Activated CD4-positive, alpha-beta T cell treated with anti-CD3 and anti-CD28 coated beads for 24 hours (primary cell): Measurements from ENCODE around the gene SEPTIN1.
A peak's percentile ranks its signal among the peaks of the same experiment; 100 is the strongest.
"Not testable (repeated sequence)": the region's sequence is repeated elsewhere in the genome, so short reads cannot be mapped to it uniquely, and the experiment has no call there.

Experiments used
- DNase-seq, 2 donors: peaks; one replicate each; pipeline ENCODE4 v3.0.0-alpha.2; 2020; ENCODE audit warnings: low read depth in 2 of 2

SEPTIN1 gene

DNA sequence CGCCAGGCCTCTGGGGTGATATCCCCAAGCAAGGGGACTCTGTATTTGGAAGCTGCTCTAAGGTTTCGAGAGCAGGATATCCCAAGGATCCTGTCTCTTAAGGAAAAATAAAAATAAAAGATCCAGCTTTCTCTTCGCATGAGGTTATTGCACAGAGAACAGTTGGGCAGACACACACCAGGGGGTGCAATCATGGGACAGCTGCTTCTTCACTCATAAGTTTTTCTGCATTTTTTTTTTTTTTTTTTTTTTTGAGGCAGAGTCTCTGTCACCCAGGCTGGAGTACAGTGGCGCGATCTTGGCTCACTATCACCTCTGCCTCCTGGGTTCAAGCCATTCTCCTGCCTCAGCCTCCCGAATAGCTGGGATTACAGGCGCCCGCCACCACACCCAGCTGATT is 40.4 kb downstream of the SEPTIN1 start:
- not testable (repeated sequence) for DNase-seq

DNA sequence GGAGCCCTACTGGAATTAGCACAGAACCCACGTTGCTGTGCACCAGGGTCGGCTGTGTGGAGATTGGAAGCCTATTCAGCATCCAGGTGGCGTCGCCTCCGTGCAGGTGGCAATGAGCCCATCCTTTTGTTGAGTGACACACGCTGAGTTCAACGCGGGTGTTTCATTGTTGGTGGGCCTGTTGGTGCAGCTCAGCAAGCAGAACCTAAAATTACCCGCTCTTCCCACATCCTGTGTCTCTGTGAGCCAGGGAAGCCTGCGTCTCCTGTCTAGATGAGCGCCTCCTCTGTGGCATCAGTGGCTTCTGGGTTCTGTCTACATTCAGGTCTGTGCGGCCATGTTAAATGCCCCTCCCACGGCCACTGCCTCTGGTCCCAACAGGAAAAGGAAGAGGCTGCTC is 41.7 kb downstream of the SEPTIN1 start:
- DNase-seq, result no peak

DNA sequence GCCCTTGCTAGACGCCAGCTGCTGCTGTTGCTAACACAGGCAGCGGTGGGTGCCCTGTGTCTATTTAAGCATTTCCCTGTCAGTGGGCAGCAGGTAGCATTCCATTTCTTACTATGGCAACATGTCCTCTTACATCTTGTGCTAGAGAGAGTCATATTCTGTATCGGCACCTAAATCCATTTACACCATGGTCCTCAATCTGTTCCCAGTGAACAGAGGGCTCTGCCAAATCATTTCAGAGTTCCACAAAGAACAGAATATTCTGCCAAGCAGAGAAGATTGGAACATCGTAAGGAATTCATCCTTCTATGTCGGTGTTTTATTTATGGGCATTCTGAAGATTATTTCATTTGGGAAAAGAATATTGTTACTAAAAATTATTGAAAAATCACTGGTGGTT is 43.6 kb downstream of the SEPTIN1 start:
- DNase-seq, result not testable (repeated sequence)

DNA sequence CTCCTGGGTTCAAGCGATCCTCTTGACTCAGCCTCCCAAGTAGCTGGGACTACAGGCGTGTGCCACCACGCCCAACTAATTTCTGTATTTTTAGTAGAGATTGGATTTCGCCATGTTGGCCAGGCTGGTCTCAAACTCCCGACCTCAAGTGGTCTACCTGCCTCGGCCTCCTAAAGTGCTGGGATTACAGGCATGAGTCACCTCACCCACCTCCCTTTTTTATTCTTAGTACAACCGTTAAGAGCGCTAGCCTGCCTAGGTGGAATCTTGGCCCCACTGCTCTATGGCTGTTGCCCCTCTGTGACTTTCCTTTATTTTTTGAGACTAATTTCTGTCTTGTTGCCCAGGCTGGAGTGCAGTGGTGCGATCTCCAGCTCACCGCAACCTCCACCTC is 44.4 kb downstream of the SEPTIN1 start:
- DNase-seq, result not testable (repeated sequence)

DNA sequence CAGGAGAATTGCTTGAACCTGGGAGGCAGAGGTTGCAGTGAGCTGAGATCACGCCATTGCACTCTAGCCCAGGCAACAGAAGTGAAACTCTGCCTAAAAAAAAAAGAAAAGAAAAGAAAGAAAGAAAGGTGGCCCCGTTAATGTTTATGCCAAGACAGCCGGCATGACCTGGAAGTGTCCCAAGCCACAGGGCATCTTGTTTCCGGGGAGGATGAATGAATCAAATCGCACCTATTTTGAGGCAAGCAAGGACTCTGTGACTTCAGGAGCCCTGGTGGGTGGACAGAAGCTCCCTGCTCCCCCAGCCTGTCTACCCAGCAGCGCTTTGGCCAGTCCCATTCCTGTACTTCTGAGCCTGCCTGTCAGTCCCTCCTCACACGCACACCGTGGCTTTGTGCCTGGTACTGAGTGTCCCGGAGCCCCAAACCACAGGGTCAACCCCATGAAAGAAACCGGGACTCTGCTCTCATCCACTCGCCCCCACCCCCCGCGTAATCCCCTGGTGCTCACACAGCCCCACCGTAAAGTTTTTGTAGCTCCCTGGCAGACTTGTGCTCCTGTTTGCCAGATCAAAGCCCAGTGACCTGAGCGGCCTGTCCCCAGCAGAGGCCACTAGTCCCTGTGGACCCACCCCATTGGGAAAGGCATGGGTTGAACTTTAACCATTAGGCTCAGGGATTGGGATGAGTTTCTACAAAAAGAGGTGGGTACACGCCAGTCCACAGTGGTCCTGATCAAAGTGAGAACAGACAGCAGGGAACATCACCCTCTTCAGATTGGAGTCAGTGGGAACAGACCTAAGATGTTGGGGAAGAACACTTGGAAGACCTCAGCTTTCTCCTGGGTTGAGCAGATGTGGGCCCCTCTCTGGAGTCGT is 46.5 kb downstream of the SEPTIN1 start:
- DNase-seq, result no peak

DNA sequence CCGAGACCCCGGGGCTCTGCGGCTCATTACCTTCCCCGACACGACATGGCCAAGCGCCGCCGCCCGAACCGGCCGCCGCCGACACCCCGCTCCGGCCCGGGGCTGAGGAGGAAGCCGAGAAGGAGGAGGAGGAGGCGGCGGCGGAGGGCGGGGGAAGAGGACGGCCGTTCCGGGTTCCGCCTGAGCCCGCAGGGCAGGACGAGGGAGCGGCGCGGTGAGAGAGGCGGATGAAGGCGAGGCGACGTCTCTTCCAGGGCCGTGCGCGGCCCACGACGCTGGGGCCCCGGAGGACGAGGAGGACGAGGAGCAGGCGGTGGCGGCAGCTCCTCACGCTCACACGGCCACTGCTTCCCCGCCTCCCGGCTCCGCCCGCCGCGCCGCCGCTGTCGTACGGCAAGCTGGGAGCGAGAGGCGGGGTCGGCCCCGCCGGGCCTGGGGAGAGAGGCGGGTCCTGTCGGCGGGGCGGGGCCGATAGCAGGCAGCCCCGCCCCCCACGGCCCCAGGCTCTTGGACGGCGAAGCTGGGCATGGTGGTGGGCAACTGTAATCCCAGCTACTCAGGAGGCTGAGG is 47.2 kb downstream of the SEPTIN1 start:
- DNase-seq, result peak; percentile 68 to 69

DNA sequence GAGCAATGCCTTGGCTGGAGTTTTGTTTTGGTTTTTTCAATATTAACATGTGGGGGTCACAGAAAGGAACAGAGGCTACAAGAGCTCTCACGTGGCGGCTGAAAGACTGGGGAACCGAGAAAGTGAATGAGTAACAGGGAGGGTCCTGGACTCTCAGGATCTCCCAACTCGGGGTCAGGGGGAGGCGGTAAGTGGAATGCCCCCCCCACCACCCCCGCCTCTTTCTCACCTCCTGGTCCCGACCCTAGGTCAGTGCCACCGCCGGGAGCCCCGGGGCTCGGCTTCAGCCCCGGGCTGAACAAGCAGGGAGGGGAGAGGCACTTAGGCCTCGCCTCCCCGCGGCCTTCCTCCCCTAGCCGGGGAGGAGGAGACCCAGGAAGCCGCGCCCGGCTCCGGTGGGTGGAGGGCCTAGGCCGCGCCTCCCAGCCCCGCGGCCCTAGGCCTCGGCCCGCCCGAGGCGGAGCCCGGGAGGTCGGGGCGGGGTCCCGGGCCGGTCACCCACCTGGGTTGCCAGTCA is 47.8 kb downstream of the SEPTIN1 start:
- peak; percentile 69 to 77 for DNase-seq
